ENCODE measurements around the gene NAP1L4.

DNA sequence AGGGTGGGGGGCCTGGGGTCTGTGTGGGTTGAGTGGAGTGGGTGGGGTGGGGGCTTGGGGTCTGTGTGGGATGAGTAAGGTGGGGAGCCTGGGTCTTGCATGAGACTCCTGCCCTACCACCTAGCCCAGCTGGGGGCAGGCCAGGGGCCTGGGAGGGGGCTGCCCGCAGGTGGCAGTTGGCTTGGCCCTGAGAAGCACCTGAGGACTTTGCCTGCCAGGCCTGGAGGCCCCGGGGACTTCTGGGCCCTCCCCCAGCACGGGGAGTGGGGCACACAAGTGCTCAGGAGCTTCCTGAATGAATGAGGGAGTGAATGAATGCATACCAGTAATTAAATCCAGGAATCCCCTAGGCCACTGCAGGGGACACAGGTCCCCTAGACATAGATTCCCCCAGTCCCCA lies 69.5 kb downstream of the NAP1L4 start:
- TF ChIP-seq, protein P1, sequence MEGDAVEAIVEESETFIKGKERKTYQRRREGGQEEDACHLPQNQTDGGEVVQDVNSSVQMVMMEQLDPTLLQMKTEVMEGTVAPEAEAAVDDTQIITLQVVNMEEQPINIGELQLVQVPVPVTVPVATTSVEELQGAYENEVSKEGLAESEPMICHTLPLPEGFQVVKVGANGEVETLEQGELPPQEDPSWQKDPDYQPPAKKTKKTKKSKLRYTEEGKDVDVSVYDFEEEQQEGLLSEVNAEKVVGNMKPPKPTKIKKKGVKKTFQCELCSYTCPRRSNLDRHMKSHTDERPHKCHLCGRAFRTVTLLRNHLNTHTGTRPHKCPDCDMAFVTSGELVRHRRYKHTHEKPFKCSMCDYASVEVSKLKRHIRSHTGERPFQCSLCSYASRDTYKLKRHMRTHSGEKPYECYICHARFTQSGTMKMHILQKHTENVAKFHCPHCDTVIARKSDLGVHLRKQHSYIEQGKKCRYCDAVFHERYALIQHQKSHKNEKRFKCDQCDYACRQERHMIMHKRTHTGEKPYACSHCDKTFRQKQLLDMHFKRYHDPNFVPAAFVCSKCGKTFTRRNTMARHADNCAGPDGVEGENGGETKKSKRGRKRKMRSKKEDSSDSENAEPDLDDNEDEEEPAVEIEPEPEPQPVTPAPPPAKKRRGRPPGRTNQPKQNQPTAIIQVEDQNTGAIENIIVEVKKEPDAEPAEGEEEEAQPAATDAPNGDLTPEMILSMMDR (IDR thresholded peaks at IDR 0.05), result no peak
- TF ChIP-seq EZH2 (IDR thresholded peaks at IDR 0.05; ENCODE audit: borderline replicate concordance, insufficient read depth, low read depth, low read length, poor library complexity, severe bottlenecking), result no peak

Measured in B cell (primary cell).